OCI-LY7 (cell line): ENCODE measurements around the gene C11orf54.

ENCODE experiments used
- CTCF ChIP-seq: fragments of 200-600 bp; sonication (generic); conservative IDR thresholded peaks from 2 replicates; pipeline ENCODE4 v1.5.1; 2014; ENCODE audit warnings: mild to moderate bottlenecking, antibody characterized with exemption, low read length, moderate library complexity, mixed read lengths
- EZH2phosphoT487 ChIP-seq: fragments of 200-600 bp; sonication (generic); IDR thresholded peaks from 2 replicates; pipeline ENCODE4 v1.6.1; 2018; ENCODE audit warnings: low read depth, borderline replicate concordance, mild to moderate bottlenecking, mixed run types, antibody characterized with exemption, low read length, moderate library complexity, mixed read lengths

- TF ChIP-seq CTCF (no peak), EZH2phosphoT487 (no peak)
These were observed 11.1 kb upstream of the C11orf54 start for GRCh38 chr11:93730108-93731107.
